ENCODE data around the gene NRG3. TPM values are rescaled to one million over a fixed set of nuclear protein-coding genes. Genes with fewer than 3 reads are reported as not detected.

The NRG3 gene
- total RNA-seq, 6 donors from 2014 or later: 0.44 to 2.7 (median 1.5) TPM; not detected in 1

DNA sequence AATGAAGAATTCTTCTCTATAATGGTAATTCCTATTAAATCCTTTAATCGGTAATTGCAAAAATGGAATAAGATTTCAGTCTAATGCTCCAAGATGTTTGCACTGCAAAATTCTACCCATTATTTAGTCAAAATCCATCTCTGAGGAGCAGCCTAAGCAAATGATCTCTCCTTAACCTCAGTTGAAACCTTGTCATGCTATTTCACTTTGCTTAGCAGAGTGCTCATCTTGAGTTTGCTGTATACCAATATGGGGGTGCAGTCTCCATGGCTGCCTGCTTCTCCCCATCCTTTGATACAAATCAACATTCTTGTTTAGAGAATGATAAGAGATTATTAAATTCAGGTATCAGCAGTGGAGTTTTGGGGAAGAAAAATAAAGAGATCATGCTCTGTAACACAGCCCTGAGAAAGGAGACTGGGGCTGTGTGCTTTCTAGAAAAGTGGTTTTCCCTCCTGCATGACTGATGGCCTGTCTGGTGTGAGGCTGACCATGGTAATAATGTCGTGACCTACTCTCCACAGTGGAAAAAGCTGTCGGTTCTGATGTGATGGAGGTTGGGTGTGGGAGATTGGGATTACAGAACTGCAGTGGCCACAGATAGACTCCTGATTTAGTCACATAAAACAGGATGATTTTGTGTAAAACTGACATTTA lies 982.1 kb downstream of the NRG3 start:
- TF ChIP-seq EP300 (IDR thresholded peaks at IDR 0.05) (no peak), POLR2A (IDR thresholded peaks at IDR 0.05) (no peak), POLR2AphosphoS5 (IDR thresholded peaks at IDR 0.05) (no peak)
- TF ChIP-seq, protein P1, sequence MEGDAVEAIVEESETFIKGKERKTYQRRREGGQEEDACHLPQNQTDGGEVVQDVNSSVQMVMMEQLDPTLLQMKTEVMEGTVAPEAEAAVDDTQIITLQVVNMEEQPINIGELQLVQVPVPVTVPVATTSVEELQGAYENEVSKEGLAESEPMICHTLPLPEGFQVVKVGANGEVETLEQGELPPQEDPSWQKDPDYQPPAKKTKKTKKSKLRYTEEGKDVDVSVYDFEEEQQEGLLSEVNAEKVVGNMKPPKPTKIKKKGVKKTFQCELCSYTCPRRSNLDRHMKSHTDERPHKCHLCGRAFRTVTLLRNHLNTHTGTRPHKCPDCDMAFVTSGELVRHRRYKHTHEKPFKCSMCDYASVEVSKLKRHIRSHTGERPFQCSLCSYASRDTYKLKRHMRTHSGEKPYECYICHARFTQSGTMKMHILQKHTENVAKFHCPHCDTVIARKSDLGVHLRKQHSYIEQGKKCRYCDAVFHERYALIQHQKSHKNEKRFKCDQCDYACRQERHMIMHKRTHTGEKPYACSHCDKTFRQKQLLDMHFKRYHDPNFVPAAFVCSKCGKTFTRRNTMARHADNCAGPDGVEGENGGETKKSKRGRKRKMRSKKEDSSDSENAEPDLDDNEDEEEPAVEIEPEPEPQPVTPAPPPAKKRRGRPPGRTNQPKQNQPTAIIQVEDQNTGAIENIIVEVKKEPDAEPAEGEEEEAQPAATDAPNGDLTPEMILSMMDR (IDR thresholded peaks at IDR 0.05): no peak
- no peaks in the 10 kb centered on the region for H3K9me3 ChIP-seq
- DNase-seq: no peak
- H3K27me3 ChIP-seq: no peaks in the 10 kb centered on the region
- H3K27ac ChIP-seq: no peak overlapping the region
- WGBS, 2 donors: 62 to 68% methylated on average over 3 of the region's 3 CpGs
- no peak for ATAC-seq (ENCODE audit: low FRiP score in 2 of 2)
- no peaks in the 10 kb centered on the region for H3K4me1 ChIP-seq
- H3K4me3 ChIP-seq: no peak overlapping the region
- no peaks in the 10 kb centered on the region for H3K36me3 ChIP-seq

DNA sequence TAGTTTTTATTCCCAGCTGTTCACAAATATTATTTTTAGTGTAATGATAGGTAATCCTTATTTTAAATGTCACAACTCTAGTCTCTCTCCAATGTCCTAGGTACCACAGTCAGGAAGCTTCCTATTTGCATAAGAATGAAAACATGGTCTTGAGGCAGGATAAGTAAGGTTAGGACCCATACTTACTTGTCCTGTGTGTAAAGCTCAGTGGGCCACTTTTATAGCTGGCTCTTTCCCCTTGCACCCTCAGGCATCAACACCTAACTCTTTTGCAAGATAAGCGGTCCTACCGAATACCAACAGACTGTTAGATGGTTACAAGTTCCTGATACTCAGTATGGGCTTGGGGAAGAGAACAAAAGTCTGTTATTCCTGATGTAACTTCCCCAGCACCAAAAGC lies 986.9 kb downstream of the NRG3 start:
- H3K4me1 ChIP-seq: no peaks in the 10 kb centered on the region
- no peak overlapping the region for H3K27ac ChIP-seq
- no peaks in the 10 kb centered on the region for H3K27me3 ChIP-seq
- no peaks in the 10 kb centered on the region for H3K36me3 ChIP-seq
- 95 to 100% methylated on average over 2 of the region's 2 CpGs for WGBS, 2 donors
- DNase-seq: no peak
- no peak overlapping the region for H3K4me3 ChIP-seq
- H3K9me3 ChIP-seq: no peaks in the 10 kb centered on the region
- no peak for ATAC-seq (ENCODE audit: low FRiP score in 2 of 2)
- TF ChIP-seq EP300 (IDR thresholded peaks at IDR 0.05): no peak
- TF ChIP-seq POLR2A (IDR thresholded peaks at IDR 0.05): no peak
- no peak for TF ChIP-seq POLR2AphosphoS5 (IDR thresholded peaks at IDR 0.05)
- TF ChIP-seq, protein P1 (IDR thresholded peaks at IDR 0.05): no peak

DNA sequence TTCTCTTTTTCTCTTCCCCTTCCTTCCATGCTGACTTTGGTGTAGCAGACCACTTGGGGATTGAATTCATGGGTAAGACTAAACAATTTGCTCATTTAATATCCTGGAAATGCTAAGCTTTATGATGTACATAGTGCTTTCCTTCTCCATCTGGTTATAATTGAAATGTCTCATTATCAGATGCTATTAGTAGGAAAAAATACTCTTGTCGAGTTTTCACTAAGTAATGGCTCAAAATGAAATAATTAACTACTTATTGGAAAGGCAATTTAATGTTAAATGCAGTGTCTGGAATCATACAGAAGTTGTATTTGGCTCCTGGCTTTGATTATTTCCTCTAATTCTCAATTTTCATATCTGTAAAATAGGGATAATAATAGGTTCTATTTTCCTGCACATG lies 990.4 kb downstream of the NRG3 start:
- 50 to 63% methylated on average over 1 of the region's 1 CpG for WGBS, 2 donors

DNA sequence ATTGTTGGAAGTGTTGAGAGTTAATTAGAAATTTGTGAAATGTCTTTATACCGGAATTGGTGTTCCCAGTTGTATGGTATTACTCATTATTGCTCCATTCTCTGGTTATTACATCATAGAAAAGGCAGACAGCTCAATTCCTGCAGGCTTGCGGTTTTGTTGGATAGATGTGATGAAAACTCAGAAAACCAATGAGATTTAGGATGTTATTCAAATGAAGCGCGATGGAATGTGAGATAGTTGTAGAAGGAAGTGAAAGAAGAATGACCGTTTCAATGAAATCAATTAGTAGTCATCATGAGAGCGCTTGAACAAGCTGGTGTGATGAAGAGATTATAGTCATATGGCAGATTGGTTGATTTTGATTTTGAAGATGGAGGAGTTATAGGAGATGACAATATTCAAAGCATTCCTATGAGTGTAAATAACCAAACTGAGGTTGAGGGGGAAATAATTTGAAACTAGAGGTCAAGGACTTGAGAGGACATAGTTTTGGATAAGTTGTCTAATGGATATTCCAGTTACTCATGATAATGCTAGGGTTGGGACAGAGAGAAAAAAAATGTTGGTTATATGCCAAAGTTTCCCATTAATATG lies 991.5 kb downstream of the NRG3 start:
- H3K4me1 ChIP-seq: no peaks in the 10 kb centered on the region
- ATAC-seq (ENCODE audit: low FRiP score in 2 of 2) (peak in 1 of 2 donors; percentile 83), DNase-seq (no peak)
- H3K4me3 ChIP-seq: no peak overlapping the region
- H3K27me3 ChIP-seq: no peaks in the 10 kb centered on the region
- H3K9me3 ChIP-seq: no peaks in the 10 kb centered on the region
- no peak for TF ChIP-seq POLR2AphosphoS5 (IDR thresholded peaks at IDR 0.05)
- TF ChIP-seq, protein P1 (IDR thresholded peaks at IDR 0.05): no peak
- H3K27ac ChIP-seq: no peak overlapping the region
- no peaks in the 10 kb centered on the region for H3K36me3 ChIP-seq
- 79 to 82% methylated on average over 6 of the region's 6 CpGs for WGBS, 2 donors

More for the DNA sequence above, 990.4 kb downstream of the NRG3 start:
- TF ChIP-seq EP300 (IDR thresholded peaks at IDR 0.05) (no peak), POLR2AphosphoS5 (IDR thresholded peaks at IDR 0.05) (no peak), POLR2A (IDR thresholded peaks at IDR 0.05) (no peak)
- TF ChIP-seq, protein P1 (IDR thresholded peaks at IDR 0.05): no peak
- Histone ChIP-seq H3K36me3 (no peaks in the 10 kb centered on the region), H3K4me3 (no peak overlapping the region), H3K27ac (no peak overlapping the region), H3K9me3 (no peaks in the 10 kb centered on the region), H3K27me3 (no peaks in the 10 kb centered on the region), H3K4me1 (no peaks in the 10 kb centered on the region)
- DNase-seq: no peak
- ATAC-seq (ENCODE audit: low FRiP score in 2 of 2): no peak

DNA sequence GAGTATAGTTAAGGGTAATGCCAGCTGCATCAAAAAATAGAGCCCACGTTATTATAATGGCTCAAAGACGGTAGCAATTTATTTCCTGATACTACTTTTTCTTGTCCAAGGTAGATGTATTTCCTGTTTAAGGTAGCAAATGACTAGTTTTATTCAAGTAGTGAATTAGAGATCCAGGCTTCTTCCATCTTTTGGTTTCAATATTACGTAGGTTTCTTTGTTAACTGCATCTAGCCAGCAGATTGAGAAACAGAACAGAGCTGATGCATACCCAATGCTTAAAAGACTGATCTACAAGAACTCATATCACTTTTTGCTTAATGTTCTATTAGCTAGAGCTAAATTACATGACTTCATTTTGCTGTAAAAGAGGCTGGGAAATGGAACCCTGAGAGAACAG lies 992.1 kb downstream of the NRG3 start:
- no peak for ATAC-seq (ENCODE audit: low FRiP score in 2 of 2)
- no peaks in the 10 kb centered on the region for H3K4me1 ChIP-seq
- DNase-seq: no peak
- H3K36me3 ChIP-seq: no peaks in the 10 kb centered on the region
- H3K4me3 ChIP-seq: no peak overlapping the region
- 74 to 80% methylated on average over 3 of the region's 3 CpGs for WGBS, 2 donors
- no peaks in the 10 kb centered on the region for H3K27me3 ChIP-seq
- no peak overlapping the region for H3K27ac ChIP-seq
- TF ChIP-seq, protein P1 (IDR thresholded peaks at IDR 0.05): no peak
- TF ChIP-seq POLR2A (IDR thresholded peaks at IDR 0.05): no peak
- TF ChIP-seq EP300 (IDR thresholded peaks at IDR 0.05): no peak
- no peak for TF ChIP-seq POLR2AphosphoS5 (IDR thresholded peaks at IDR 0.05)
- no peaks in the 10 kb centered on the region for H3K9me3 ChIP-seq

Measured in upper lobe of left lung (tissue), 6 donors.